H1 (cell line): Measurements from ENCODE around the gene LMNTD2. TPM values are rescaled to one million over a fixed set of nuclear protein-coding genes. Genes with fewer than 3 reads are reported as not detected.

ENCODE experiments used
- CTCF ChIA-PET: fragments of 300-600 bp; sonication (Branson Sonifier 250); formaldehyde crosslinking; loops from one replicate; lab custom pipeline; 2021; ENCODE audit not compliant: partially characterized antibody; lab: Charles Lee
- POLR2A ChIA-PET: fragments of 300-600 bp; sonication (Branson Sonifier 250); formaldehyde crosslinking; loops from one replicate; lab custom pipeline; 2021; ENCODE audit warnings: inconsistent platforms; ENCODE audit not compliant: partially characterized antibody; lab: Charles Lee
- DNase-seq, 2 experiments: peaks; one replicate each; pipeline versions ENCODE4 v3.0.0 to v3.0.0-alpha.2; 2010 to 2022; ENCODE audit warnings: low spot score in 2 of 2, low read depth in 1 of 2, mixed read lengths in 1 of 2
- FAIRE-seq: peaks from 2 replicates; lab custom pipeline; 2011; peaks lifted over from hg19 to GRCh38; lab: Jason Lieb, UNC
- H2AFZ ChIP-seq: 2 replicates; pipeline ENCODE4 v1.8.1; 2012; ENCODE audit warnings: low read length, inconsistent platforms
- H2AK5ac ChIP-seq: 2 replicates; pipeline ENCODE4 v1.6.1; 2013; ENCODE audit warnings: low read depth, low read length
- H2BK120ac ChIP-seq: replicated peaks from 2 replicates; pipeline ENCODE3; 2013; ENCODE audit warnings: low read depth, low read length, inconsistent platforms
- H2BK12ac ChIP-seq: 2 replicates; pipeline ENCODE4 v1.6.1; 2013; ENCODE audit warnings: low read depth, low read length
- H2BK15ac ChIP-seq: 2 replicates; pipeline ENCODE4 v1.6.1; 2013; ENCODE audit warnings: low read length
- H2BK20ac ChIP-seq: 2 replicates; pipeline ENCODE4 v1.6.1; 2013; ENCODE audit warnings: low read length
- H2BK5ac ChIP-seq: 2 replicates; pipeline ENCODE4 v1.6.1; 2013; ENCODE audit warnings: low read depth, low read length
- H3K14ac ChIP-seq: 2 replicates; pipeline ENCODE4 v1.6.1; 2013; ENCODE audit warnings: inconsistent platforms; ENCODE audit not compliant: insufficient read length
- H3K18ac ChIP-seq: 2 replicates; pipeline ENCODE4 v1.6.1; 2013; ENCODE audit warnings: low read length; ENCODE audit errors: extremely low read depth
- H3K23ac ChIP-seq: 2 replicates; pipeline ENCODE4 v1.6.1; 2013; ENCODE audit warnings: inconsistent platforms; ENCODE audit not compliant: insufficient read length
- H3K23me2 ChIP-seq: 2 replicates; pipeline ENCODE4 v1.6.1; 2013; ENCODE audit warnings: low read depth, low read length
- H3K27ac ChIP-seq: 2 replicates; pipeline ENCODE4 v1.6.1; 2011; ENCODE audit warnings: low read depth, low read length, inconsistent platforms
- H3K27me3 ChIP-seq, 4 experiments: replicated peaks in 1 of 4; 1 replicate in 1 of 4; 2 replicates in 3 of 4; pipeline versions ENCODE4 v1.6.1 to v1.8.1; 2011 to 2013; ENCODE audit warnings: low read length in 3 of 4, mild to moderate bottlenecking in 3 of 4, inconsistent platforms in 2 of 4, mixed read lengths in 2 of 4, moderate library complexity in 1 of 4; ENCODE audit not compliant: control insufficient read depth in 3 of 4, insufficient read depth in 3 of 4; ENCODE audit errors: extremely low read depth in 1 of 4
- H3K36me3 ChIP-seq, 4 experiments: 2 replicates each; pipeline versions ENCODE4 v1.6.1 to v1.8.1; 2011 to 2013; ENCODE audit warnings: mild to moderate bottlenecking in 4 of 4, low read length in 3 of 4, moderate library complexity in 2 of 4, control low read depth in 1 of 4, inconsistent platforms in 1 of 4; ENCODE audit not compliant: insufficient read depth in 4 of 4, control insufficient read depth in 2 of 4
- H3K4ac ChIP-seq: replicated peaks from 2 replicates; pipeline ENCODE3; 2013; ENCODE audit warnings: low read length, low read depth, mixed read lengths, inconsistent platforms; ENCODE audit not compliant: insufficient read length
- H3K4me1 ChIP-seq, 4 experiments: replicated peaks in 1 of 4; 1 replicate in 1 of 4; 2 replicates in 3 of 4; pipeline versions ENCODE4 v1.6.1 to v1.8.1; 2011 to 2013; ENCODE audit warnings: low read length in 3 of 4, inconsistent platforms in 2 of 4, mixed read lengths in 1 of 4; ENCODE audit not compliant: insufficient read depth in 4 of 4, control insufficient read depth in 3 of 4
- H3K4me2 ChIP-seq, 2 experiments: 2 replicates each; pipeline versions ENCODE4 v1.6.1 to v1.8.1; 2011 to 2013; ENCODE audit warnings: low read depth in 2 of 2, low read length in 2 of 2, control low read depth in 1 of 2, inconsistent platforms in 1 of 2, mild to moderate bottlenecking in 1 of 2; ENCODE audit not compliant: insufficient read depth in 1 of 2
- H3K4me3 ChIP-seq, 4 experiments: fragments of 200-600, 300-600 bp in 1 of 4; sonication (generic), shearing (Covaris generic), sonication (Bioruptor Twin) in 1 of 4; 2 replicates each; pipeline versions ENCODE4 v1.5.1 to v1.8.1; 2011 to 2016; ENCODE audit warnings: low read length in 4 of 4, low read depth in 3 of 4, control low read depth in 2 of 4, inconsistent platforms in 2 of 4, mild to moderate bottlenecking in 2 of 4, mixed read lengths in 1 of 4, moderate library complexity in 1 of 4; ENCODE audit not compliant: insufficient read depth in 2 of 4; ENCODE audit errors: extremely low read depth in 1 of 4
- H3K56ac ChIP-seq: replicated peaks from 2 replicates; pipeline ENCODE3; 2013; ENCODE audit warnings: low read depth, mild to moderate bottlenecking, mixed read lengths, low read length, inconsistent platforms; ENCODE audit not compliant: insufficient read length
- H3K79me1 ChIP-seq: 2 replicates; pipeline ENCODE4 v1.6.1; 2013; ENCODE audit warnings: low read depth, low read length, control low read depth
- H3K79me2 ChIP-seq, 2 experiments: 2 replicates each; pipeline versions ENCODE4 v1.6.1 to v1.8.1; 2012 to 2013; ENCODE audit warnings: low read length in 2 of 2, mild to moderate bottlenecking in 2 of 2, inconsistent platforms in 1 of 2; ENCODE audit not compliant: insufficient read depth in 2 of 2, control insufficient read depth in 1 of 2
- H3K9ac ChIP-seq, 4 experiments: replicated peaks in 1 of 4; 1 replicate in 1 of 4; 2 replicates in 3 of 4; pipeline versions ENCODE4 v1.6.1 to v1.8.1; 2011 to 2013; ENCODE audit warnings: low read depth in 3 of 4, low read length in 3 of 4, control low read depth in 2 of 4, mild to moderate bottlenecking in 2 of 4, moderate library complexity in 2 of 4, inconsistent platforms in 1 of 4; ENCODE audit errors: extremely low read depth in 1 of 4
- H3K9me3 ChIP-seq, 2 experiments: 2 replicates each; pipeline versions ENCODE4 v1.6.1 to v1.8.1; 2012 to 2013; ENCODE audit warnings: mild to moderate bottlenecking in 2 of 2, moderate library complexity in 2 of 2, control low read depth in 1 of 2, inconsistent platforms in 1 of 2, low read depth in 1 of 2, low read length in 1 of 2, mixed read lengths in 1 of 2; ENCODE audit not compliant: insufficient read depth in 2 of 2
- H4K20me1 ChIP-seq, 2 experiments: replicated peaks in 1 of 2; 2 replicates each; pipeline versions ENCODE3 to v1.8.1; 2011 to 2013; ENCODE audit warnings: inconsistent platforms in 2 of 2, low read length in 2 of 2, mild to moderate bottlenecking in 1 of 2; ENCODE audit not compliant: insufficient read depth in 2 of 2, control insufficient read depth in 1 of 2
- H4K5ac ChIP-seq: 2 replicates; pipeline ENCODE4 v1.6.1; 2013; ENCODE audit warnings: low read length, low read depth, mixed read lengths, inconsistent platforms; ENCODE audit not compliant: insufficient read length
- H4K8ac ChIP-seq: 2 replicates; pipeline ENCODE4 v1.8.0; 2013; ENCODE audit warnings: mild to moderate bottlenecking, moderate library complexity, low read length, inconsistent platforms; ENCODE audit not compliant: insufficient read depth; ENCODE audit errors: extremely low read depth
- H4K91ac ChIP-seq: replicated peaks from 2 replicates; pipeline ENCODE3; 2013; ENCODE audit warnings: low read length, mixed read lengths, inconsistent platforms; ENCODE audit not compliant: insufficient read length
- POLR2AphosphoS5 ChIP-seq: IDR thresholded peaks from 2 replicates; pipeline ENCODE4 v1.6.1; 2011; ENCODE audit warnings: low read depth, low read length
- TAF7 ChIP-seq: optimal IDR thresholded peaks from 2 replicates; pipeline ENCODE3; 2011; ENCODE audit warnings: low read depth, mild to moderate bottlenecking, inconsistent platforms, low read length, moderate library complexity, borderline replicate concordance
- WGBS, 2 experiments: shearing (Covaris generic) in 1 of 2; methylation state at CpG; one replicate each; pipeline versions ENCODE4 v1.1.6 to v1.1.7; 2013 to 2015; ENCODE audit warnings: low lambda C conversion rate in 2 of 2, mixed read lengths in 2 of 2, inconsistent platforms in 1 of 2, low coverage in 1 of 2, missing lambda C conversion rate in 1 of 2; ENCODE audit not compliant: insufficient replicate concordance in 2 of 2, insufficient coverage in 1 of 2, insufficient read length in 1 of 2; ENCODE audit errors: extremely low coverage in 1 of 2, missing lambda C conversion rate in 1 of 2; 5-methylcytosine and 5-hydroxymethylcytosine counted together
- polyA plus RNA-seq, 7 experiments: library from polyadenylated mRNA; depleted of rRNA in 3 of 7; stranded (reverse) in 5 of 7; unstranded in 2 of 7; fragments of >200 nt in 5 of 7; fragments of 200-250 nt in 2 of 7; gene quantifications; 1 replicate in 5 of 7; 2 replicates in 1 of 7; 4 replicates in 1 of 7; pipeline versions ENCODE4 v1.2.1 to v1.2.3, GENCODE V29; 2011 to 2013; ENCODE audit warnings: missing spikeins in 2 of 7, mixed read lengths in 2 of 7
- total RNA-seq: library from RNA; stranded (reverse); fragmentation: NEBNext Ultra II Directional; extraction: Animal tissue kit (Norgen Biotek cat#: 25700); gene quantifications from 2 replicates; pipeline ENCODE4 v1.2.1, GENCODE V29; 2021

Gene LMNTD2
- total and polyA plus RNA-seq, 2 of the 8 experiments (the other 6 are each of a cell fraction or from before 2014, with no cell fraction given): 1.6 to 3.1 TPM

DNA sequence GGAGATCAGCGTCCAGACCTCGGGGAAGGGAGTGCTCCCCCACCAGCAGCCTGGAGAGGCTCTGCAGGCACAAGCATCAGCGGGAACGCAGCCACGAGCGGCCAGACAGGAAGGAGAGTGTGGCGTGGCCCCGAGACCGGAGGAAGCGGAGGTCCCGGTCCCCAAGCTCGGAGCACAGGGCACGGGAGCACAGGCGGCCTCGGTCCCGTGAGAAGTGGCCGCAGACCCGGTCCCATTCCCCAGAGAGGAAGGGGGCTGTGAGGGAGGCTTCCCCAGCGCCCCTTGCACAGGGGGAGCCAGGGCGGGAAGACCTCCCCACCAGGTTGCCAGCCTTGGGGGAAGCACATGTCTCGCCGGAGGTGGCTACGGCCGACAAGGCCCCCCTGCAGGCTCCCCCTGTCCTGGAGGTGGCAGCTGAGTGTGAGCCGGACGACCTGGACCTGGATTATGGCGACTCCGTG lies 48.3 kb upstream of the LMNTD2 start:
- Histone ChIP-seq H3K27ac (no peak overlapping the region), H3K79me1 (peaks cover 7% of the 10 kb centered on the region; the same call in 1 of the 2 replicates), H2BK20ac (no peak overlapping the region), H4K8ac (no peak overlapping the region), H3K9ac (no peak overlapping the region), H2BK12ac (no peak overlapping the region), H3K23me2 (no peaks in the 10 kb centered on the region), H3K56ac (no peak overlapping the region), H3K18ac (no peak overlapping the region), H3K14ac (no peak overlapping the region), H3K23ac (no peak overlapping the region), H3K4me1 (peaks cover 0 to 7% (median 2%) of the 10 kb centered on the region in 4 experiments; a peak in 5 of 7 replicates), H2BK5ac (no peak overlapping the region), H2AK5ac (no peak overlapping the region), H2BK120ac (no peak overlapping the region), H4K91ac (no peak overlapping the region), H3K79me2 (no peaks in the 10 kb centered on the region), H4K20me1 (peaks cover 17 to 23% of the 10 kb centered on the region in 2 experiments), H3K4me3 (no peak overlapping the region), H3K4ac (no peak overlapping the region), H2AFZ (no peak overlapping the region), H3K36me3 (peaks cover 35 to 81% (median 69%) of the 10 kb centered on the region in 4 experiments), H3K27me3 (no peaks in the 10 kb centered on the region), H2BK15ac (no peak overlapping the region), H3K9me3 (no peaks in the 10 kb centered on the region), H4K5ac (no peak overlapping the region), H3K4me2 (no peak overlapping the region)
- ChIA-PET CTCF (interaction anchor here (1.2 to 1.7 kb wide), 6 partner anchors 13 to 114 kb away, joined by 3 to 5 read pairs (median 4); no protein-coding TSS in a partner anchor), POLR2A (interaction anchor here (0.6 to 1.7 kb wide), 5 partner anchors 17 to 161 kb away, joined by 3 to 6 read pairs (median 4); no protein-coding TSS in a partner anchor)
- 95% methylated on average over 26 of the region's 28 CpGs; no CpG with 5 or more reads in 1 of the 2 experiments for WGBS, 2 experiments
- FAIRE-seq (no peak), DNase-seq (no peak)
- TF ChIP-seq POLR2AphosphoS5 (0 out of 2 replicates have a peak, but pooled peaks have one; percentile 17), TAF7 (no peak)
